GM23338 (cell line): Measurements from ENCODE around the gene HOXD8. TPM values are rescaled to one million over a fixed set of nuclear protein-coding genes. Genes with fewer than 3 reads are reported as not detected.

Source experiments
- ATAC-seq: fragments of 200-7000 bp; cut with Tn5 transposase; 3 replicates; pipeline ENCODE4 v1.9.1; 2020
- DNase-seq: peaks from one replicate; pipeline ENCODE4 v3.0.0-alpha.2; 2015; ENCODE audit warnings: low spot score
- H2AFZ ChIP-seq: fragments of 200-600 bp; sonication (generic); 2 replicates; pipeline ENCODE4 v1.8.0; 2016; ENCODE audit warnings: antibody characterized with exemption, mild to moderate bottlenecking, moderate library complexity
- H3F3A ChIP-seq: fragments of 200-600 bp; sonication (generic); replicated peaks from 2 replicates; pipeline ENCODE4 v1.8.0; 2017; ENCODE audit warnings: antibody characterized with exemption, mixed run types, low read depth
- H3K27ac ChIP-seq: fragments of 200-600 bp; sonication (generic); 2 replicates; pipeline ENCODE4 v1.6.1; 2016; ENCODE audit warnings: low read depth
- H3K27me3 ChIP-seq: fragments of 200-600 bp; sonication (generic); 2 replicates; pipeline ENCODE4 v1.8.0; 2016; ENCODE audit warnings: mild to moderate bottlenecking, mixed run types, moderate library complexity; ENCODE audit not compliant: insufficient read depth
- H3K36me3 ChIP-seq: fragments of 200-600 bp; sonication (generic); 2 replicates; pipeline ENCODE4 v1.8.0; 2016; ENCODE audit warnings: mild to moderate bottlenecking; ENCODE audit not compliant: insufficient read depth
- H3K4me1 ChIP-seq: fragments of 200-600 bp; sonication (generic); 2 replicates; pipeline ENCODE4 v1.8.0; 2016; ENCODE audit warnings: mild to moderate bottlenecking, moderate library complexity; ENCODE audit not compliant: insufficient read depth
- H3K4me2 ChIP-seq: fragments of 200-600 bp; sonication (generic); 2 replicates; pipeline ENCODE4 v1.7.1; 2017; ENCODE audit warnings: mixed run types
- H3K4me3 ChIP-seq: fragments of 200-600 bp; sonication (generic); 2 replicates; pipeline ENCODE4 v1.6.1; 2016; ENCODE audit warnings: mixed run types
- H3K79me2 ChIP-seq: fragments of 200-600 bp; sonication (generic); replicated peaks from 2 replicates; pipeline ENCODE4 v1.8.0; 2017; ENCODE audit warnings: mild to moderate bottlenecking; ENCODE audit not compliant: insufficient read depth
- H3K9me2 ChIP-seq: fragments of 200-600 bp; sonication (generic); 2 replicates; pipeline ENCODE4 v1.8.0; 2017; ENCODE audit not compliant: insufficient read depth
- H4K20me1 ChIP-seq: fragments of 200-600 bp; sonication (generic); replicated peaks from 2 replicates; pipeline ENCODE4 v1.8.0; 2017; ENCODE audit warnings: mild to moderate bottlenecking; ENCODE audit not compliant: insufficient read depth
- H3K27ac Mint-ChIP-seq: 2 replicates; pipeline ENCODE4 v1.8.0; 2020; ENCODE audit warnings: inconsistent platforms, mild to moderate bottlenecking, moderate library complexity, mixed read lengths
- H3K27me3 Mint-ChIP-seq: 3 replicates; pipeline ENCODE4 v1.8.0; 2022; ENCODE audit warnings: low read depth, mild to moderate bottlenecking, moderate library complexity, mixed read lengths, inconsistent platforms; ENCODE audit not compliant: insufficient read depth, poor library complexity
- H3K36me3 Mint-ChIP-seq: 3 replicates; pipeline ENCODE4 v1.8.0; 2021; ENCODE audit warnings: low read depth, mild to moderate bottlenecking, inconsistent platforms, moderate library complexity, mixed read lengths
- H3K4me1 Mint-ChIP-seq: 3 replicates; pipeline ENCODE4 v1.8.0; 2020; ENCODE audit warnings: mild to moderate bottlenecking, inconsistent platforms, mixed read lengths
- H3K4me3 Mint-ChIP-seq: 3 replicates; pipeline ENCODE4 v1.8.0; 2021; ENCODE audit warnings: moderate library complexity, mild to moderate bottlenecking, inconsistent platforms, mixed read lengths
- H3K9me3 Mint-ChIP-seq: 3 replicates; pipeline ENCODE4 v1.8.0; 2020; ENCODE audit warnings: moderate library complexity, mild to moderate bottlenecking, inconsistent platforms, mixed read lengths
- CREB1 ChIP-seq: fragments of 250-450 bp; sonication (Bioruptor Pico); IDR thresholded peaks from 2 replicates; pipeline ENCODE4 v1.5.0; 2020; ENCODE audit warnings: low read depth, mild to moderate bottlenecking, moderate library complexity
- EZH2 ChIP-seq: fragments of 200-600 bp; sonication (generic); IDR thresholded peaks from one replicate; pipeline ENCODE4 v1.8.0; 2017; ENCODE audit warnings: antibody characterized with exemption, mild to moderate bottlenecking, low read depth; ENCODE audit not compliant: unreplicated experiment
- EZH2phosphoT487 ChIP-seq: fragments of 200-600 bp; sonication (generic); IDR thresholded peaks from one replicate; pipeline ENCODE4 v1.8.1; 2018; ENCODE audit warnings: antibody characterized with exemption; ENCODE audit not compliant: unreplicated experiment
- NANOG ChIP-seq: IDR thresholded peaks from 2 replicates; pipeline ENCODE4 v1.6.1; 2016; ENCODE audit warnings: antibody characterized with exemption, borderline replicate concordance
- POLR2AphosphoS5 ChIP-seq: IDR thresholded peaks from 2 replicates; pipeline ENCODE4 v1.6.1; 2016; ENCODE audit warnings: antibody characterized with exemption, low read depth
- ZNF331 ChIP-seq: fragments of 250-450 bp; sonication (Bioruptor Pico); IDR thresholded peaks from 2 replicates; pipeline ENCODE4 v1.5.0; 2020; ENCODE audit warnings: low read depth, mild to moderate bottlenecking, moderate library complexity
- ZNF462 ChIP-seq: fragments of 250-450 bp; sonication (Bioruptor Pico); IDR thresholded peaks from 2 replicates; pipeline ENCODE4 v1.5.0; 2020; ENCODE audit warnings: mild to moderate bottlenecking, moderate library complexity
- polyA plus RNA-seq: library from polyadenylated mRNA; unstranded; fragments of >200 nt; fragmentation: Nextera tagmentation; extraction: Ambion mirVana; gene quantifications from 2 replicates; pipeline ENCODE4 v1.2.1, GENCODE V29; 2016
- total RNA-seq: library from RNA; depleted of rRNA; stranded (reverse); fragments of >200 nt; shearing (Covaris generic); gene quantifications from 2 replicates; pipeline ENCODE4 v1.2.3, GENCODE V29; 2014
- TF ChIP-seq, protein P1 (sequence below): IDR thresholded peaks from 2 replicates; pipeline ENCODE4 v1.6.1; 2016; ENCODE audit warnings: antibody characterized with exemption

HOXD8 gene
- total and polyA plus RNA-seq, 2 experiments from 2014 or later = not detected

DNA sequence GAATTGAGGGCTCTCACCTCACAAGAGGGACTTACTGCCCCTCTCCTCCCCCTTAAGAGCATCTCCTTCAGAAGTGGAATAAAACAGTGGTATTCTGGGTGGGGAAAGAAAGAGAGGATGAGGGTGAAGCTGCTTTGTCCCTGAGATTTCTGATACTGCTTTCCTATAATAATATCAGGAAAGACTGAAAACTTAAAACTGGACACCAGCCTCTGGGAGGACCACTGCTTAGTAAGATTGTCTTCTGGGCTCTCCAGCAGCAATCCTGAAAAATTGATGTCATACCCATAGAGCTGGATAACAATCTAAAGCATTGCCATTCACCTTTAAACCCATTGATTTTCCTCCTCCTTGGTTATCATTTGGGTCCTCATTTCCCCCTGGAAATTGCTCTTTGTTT is 17.1 kb downstream of the HOXD8 start (continued):
- TF ChIP-seq, protein P1, sequence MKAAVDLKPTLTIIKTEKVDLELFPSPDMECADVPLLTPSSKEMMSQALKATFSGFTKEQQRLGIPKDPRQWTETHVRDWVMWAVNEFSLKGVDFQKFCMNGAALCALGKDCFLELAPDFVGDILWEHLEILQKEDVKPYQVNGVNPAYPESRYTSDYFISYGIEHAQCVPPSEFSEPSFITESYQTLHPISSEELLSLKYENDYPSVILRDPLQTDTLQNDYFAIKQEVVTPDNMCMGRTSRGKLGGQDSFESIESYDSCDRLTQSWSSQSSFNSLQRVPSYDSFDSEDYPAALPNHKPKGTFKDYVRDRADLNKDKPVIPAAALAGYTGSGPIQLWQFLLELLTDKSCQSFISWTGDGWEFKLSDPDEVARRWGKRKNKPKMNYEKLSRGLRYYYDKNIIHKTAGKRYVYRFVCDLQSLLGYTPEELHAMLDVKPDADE = no peak
- TF ChIP-seq CREB1 (CRISPR knock-in tag) = no peak
- no peak for TF ChIP-seq ZNF331 (CRISPR knock-in tag)
- TF ChIP-seq POLR2AphosphoS5 = no peak
- no peak for TF ChIP-seq NANOG

DNA sequence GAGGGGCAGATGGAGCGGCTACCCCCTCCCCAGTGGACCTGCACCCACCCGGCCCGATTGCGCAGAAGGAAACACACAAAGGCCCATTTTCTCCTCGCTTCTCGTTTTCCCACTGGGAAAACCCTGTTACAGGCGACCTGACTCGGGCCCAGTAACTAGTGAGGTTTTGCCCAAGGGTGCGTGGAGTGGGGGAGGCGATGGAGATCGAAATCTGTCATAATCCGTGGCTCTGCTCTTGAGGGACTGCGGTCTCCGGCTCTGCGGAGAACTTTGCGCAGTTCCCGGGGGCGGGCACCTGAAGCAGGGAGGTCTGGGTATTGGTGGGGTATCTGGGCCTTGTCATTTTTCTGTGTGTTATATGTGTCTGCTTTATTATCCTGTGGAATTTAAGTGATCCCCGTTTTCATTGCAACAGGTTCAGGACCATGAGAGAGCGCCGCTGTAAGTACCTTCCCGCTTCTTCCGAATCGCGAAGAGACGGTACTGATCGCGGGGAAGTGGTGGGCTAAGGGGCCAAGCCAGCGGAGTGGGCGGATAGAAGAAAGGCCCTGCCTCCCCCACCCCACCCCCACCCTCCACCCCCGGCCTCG is 17.8 kb downstream of the HOXD8 start:
- no peaks in the 10 kb centered on the region for H3K36me3 ChIP-seq
- H3K27ac ChIP-seq = no peak overlapping the region
- H3K36me3 Mint-ChIP-seq = no peaks in the 10 kb centered on the region
- H3K4me2 ChIP-seq = peak overlapping the region; percentile 43; the same call in 1 of the 2 replicates
- DNase-seq = no peak
- H3K27me3 ChIP-seq = peaks cover 100% of the 10 kb centered on the region
- no peaks in the 10 kb centered on the region for H3K9me2 ChIP-seq
- peak overlapping the region; percentile 38; the same call in 1 of the 2 replicates for H3K4me3 ChIP-seq
- peaks cover 20% of the 10 kb centered on the region; the same call in 1 of the 2 replicates for H3F3A ChIP-seq
- peaks cover 15% of the 10 kb centered on the region for H3K4me1 Mint-ChIP-seq
- TF ChIP-seq EZH2phosphoT487 (peak; percentile 89), EZH2 (peak; percentile 89), ZNF462 (no peak)
- H3K4me3 Mint-ChIP-seq = 0 out of 3 replicates have a peak overlapping the region, but pooled peaks have one; percentile 7
- H4K20me1 ChIP-seq = peaks cover 34% of the 10 kb centered on the region
- peaks cover 99% of the 10 kb centered on the region for H3K27me3 Mint-ChIP-seq
- no peak overlapping the region for H2AFZ ChIP-seq
- no peaks in the 10 kb centered on the region for H3K79me2 ChIP-seq
- no peak overlapping the region for H3K27ac Mint-ChIP-seq
- H3K9me3 Mint-ChIP-seq = 0 out of 3 replicates have a peak, but pooled peaks cover 2% of the 10 kb centered on the region
- H3K4me1 ChIP-seq = peaks cover 13% of the 10 kb centered on the region
- ATAC-seq = no peak; the same call in 1 of the 3 replicates
